LHCN-M2 (cell line): ENCODE data around the gene ITIH1. TPM values are rescaled to one million over a fixed set of nuclear protein-coding genes. Genes with fewer than 3 reads are reported as not detected.
A peak's percentile ranks its signal among the peaks of the same experiment; 100 is the strongest.
"Not testable (repeated sequence)": the region's sequence is repeated elsewhere in the genome, so short reads cannot be mapped to it uniquely, and the experiment has no call there.

Source experiments
- DNase-seq: peaks from one replicate; pipeline ENCODE4 v3.0.0-alpha.2; 2012; ENCODE audit warnings: low read depth
- total RNA-seq: library from RNA; depleted of rRNA; stranded (reverse); fragments of >200 nt; gene quantifications from 2 replicates; pipeline ENCODE4 v1.2.3, GENCODE V29; 2014

ITIH1 gene
- total RNA-seq, 1 experiment from 2014 or later, result not detected

- DNase-seq, result no peak
Observed at GRCh38 chr3:52774901-52775864, 2.2 kb upstream of the ITIH1 start.

DNA sequence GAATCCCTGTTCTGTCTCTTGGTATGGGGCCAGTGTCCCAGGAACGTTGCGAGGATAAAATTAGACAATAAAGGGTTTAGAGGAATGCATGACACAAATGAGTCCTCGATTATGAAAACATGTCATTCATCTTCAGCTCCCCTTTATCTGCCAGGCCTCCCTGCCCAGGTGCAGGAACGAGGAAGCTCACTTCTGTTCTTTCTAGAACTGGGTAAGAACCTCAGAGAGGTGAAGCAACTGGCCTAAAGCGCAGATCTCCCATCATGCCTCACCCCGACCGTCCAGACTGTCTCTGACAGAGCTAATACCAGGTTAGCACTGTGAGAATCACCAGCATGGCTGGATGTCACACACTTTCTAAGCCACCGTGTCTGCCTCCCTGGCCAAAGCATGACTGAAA lies 1.5 kb upstream of the ITIH1 start:
- DNase-seq, result no peak

DNA sequence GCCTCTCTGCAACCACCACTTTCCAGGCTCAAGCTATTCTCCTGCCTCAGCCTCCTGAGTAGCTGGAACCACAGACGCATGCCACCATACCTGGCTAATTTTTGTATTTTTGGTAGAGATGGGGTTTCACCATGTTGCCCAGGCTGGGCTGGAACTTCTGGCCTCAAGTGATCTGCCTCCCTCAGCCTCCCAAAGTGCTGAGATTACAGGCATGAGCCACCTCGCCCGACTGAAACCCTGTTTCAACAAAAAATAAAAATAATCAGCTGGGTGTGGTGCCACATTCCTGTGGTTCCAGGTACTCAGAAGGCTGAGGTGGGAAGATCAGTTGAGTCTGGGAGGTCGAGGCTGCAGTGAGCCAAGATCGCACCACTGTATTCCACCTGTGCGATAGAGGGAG lies 913 bp upstream of the ITIH1 start:
- DNase-seq, result not testable (repeated sequence)

- no peak for DNase-seq
Observed at GRCh38 chr3:52777959-52778805, 783 bp downstream of the ITIH1 start.

GRCh38 chr3:52779011-52779836 lies 1.8 kb downstream of the ITIH1 start:
- no peak for DNase-seq

GRCh38 chr3:52779837-52780585 lies 2.6 kb downstream of the ITIH1 start:
- DNase-seq, result no peak

DNA sequence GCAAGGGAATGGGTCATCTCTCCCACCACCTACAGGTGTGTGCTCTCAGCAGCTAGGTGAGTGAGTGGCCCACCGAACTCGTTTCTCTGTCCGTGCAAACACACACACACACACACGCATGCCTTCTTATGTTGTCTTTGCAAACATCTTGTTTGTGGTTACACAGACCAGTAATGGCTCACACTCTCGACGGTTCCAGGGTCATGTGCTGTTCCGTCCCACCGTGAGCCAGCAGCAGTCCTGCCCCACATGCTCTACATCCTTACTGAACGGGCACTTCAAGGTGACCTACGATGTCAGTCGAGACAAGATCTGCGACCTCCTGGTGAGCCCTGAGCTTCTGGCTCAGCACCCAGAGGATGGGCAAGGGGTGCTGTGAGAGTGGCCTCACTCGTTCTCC lies 4.3 kb downstream of the ITIH1 start:
- DNase-seq, result no peak

GRCh38 chr3:52782412-52783210 lies 5.2 kb downstream of the ITIH1 start:
- DNase-seq, result no peak

DNA sequence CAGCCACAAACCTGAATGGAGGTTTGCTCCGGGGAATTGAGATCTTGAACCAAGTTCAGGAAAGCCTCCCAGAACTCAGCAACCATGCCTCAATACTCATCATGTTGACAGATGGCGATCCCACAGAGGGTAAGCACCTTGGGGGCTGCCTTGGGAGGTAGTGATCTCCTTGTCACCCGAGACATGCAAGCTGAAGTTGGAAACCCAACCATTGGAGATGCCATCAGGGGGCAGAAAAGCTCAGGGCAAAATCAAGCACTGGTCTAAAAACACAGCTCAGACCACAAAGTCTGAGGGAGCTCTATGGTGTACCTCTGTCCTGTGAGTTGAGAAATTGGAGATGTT lies 5.8 kb downstream of the ITIH1 start:
- no peak for DNase-seq

DNA sequence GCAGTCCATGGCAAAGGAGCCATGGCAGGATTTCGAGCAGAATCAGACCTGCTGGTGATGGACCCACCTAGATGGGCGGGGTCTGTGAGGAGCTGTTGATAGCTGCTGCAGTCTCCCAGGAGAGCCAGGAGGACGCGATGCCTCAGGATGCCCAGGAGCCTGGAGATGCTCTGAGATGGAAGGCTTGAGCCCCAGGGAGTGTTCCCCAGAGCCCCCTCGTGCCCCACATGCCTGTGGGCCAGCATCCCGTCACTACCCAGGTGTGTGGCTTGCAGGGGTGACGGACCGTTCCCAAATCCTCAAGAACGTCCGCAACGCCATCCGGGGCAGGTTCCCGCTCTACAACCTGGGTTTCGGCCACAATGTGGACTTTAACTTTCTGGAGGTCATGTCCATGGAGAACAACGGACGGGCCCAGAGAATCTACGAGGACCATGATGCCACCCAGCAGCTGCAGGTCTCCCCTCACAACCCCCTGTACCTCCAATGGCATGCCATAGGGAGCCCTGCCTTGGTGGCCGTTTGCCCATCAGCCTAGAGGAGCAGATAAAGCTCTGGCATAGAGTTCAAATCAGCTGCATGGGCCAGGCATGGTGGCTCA lies 6.7 kb downstream of the ITIH1 start:
- no peak for DNase-seq

GRCh38 chr3:52784931-52785590 lies 7.7 kb downstream of the ITIH1 start:
- no peak for DNase-seq

DNA sequence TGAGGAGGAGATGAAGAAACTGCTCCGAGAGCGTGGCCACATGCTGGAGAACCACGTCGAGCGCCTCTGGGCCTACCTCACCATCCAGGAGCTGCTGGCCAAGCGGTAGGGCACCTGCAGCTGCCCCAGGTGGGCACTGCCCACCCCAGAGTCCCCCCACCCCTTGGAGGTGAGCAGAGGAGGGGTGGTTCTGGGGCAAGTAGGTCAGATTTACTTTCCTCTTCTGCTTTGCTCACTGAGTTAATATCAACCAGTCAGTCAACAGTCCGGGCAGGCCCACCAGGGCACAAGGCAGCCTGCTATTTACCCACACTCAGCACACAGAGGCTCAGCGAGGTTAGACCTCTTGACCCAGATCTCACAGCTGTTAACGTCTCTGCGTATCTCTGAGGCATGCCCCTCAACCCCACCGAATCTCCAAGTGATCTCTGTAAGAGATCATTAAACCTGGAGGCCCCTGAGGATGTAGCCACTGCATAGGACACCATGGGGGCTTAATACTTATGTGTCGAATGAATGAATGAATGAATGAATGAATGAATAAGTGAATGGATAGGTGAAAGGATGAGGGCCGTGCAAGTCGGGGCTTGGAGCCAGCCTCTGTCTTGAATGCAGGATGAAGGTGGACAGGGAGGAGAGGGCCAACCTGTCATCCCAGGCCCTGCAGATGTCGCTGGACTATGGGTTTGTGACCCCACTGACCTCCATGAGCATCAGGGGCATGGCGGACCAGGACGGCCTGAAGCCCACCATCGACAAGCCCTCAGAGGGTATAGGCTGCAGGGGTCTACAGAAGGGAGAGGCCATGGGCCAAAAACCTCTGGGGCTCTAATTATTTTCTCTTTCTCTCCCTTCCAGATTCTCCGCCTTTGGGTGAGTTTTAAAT lies 9.2 kb downstream of the ITIH1 start:
- DNase-seq, result no peak

DNA sequence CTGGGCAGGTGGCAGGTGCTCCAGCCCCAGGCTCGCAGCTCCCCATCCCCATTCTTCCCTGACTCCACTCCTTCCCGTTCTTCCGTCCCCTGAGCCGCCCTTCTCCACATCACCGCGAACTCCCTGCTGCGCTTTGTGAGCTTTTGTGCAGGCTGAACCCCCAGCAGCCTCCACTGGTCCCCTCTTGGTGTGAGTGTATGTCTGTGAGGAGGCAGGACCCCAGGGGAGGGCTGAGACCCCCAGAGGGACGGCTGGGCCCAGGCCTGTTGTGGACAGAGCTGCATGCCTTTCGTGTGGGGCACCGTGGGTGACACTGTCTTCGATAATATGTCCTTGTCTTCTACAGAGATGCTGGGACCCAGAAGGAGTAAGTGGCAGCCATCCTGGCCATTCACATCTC lies 9.8 kb downstream of the ITIH1 start:
- DNase-seq, result no peak

DNA sequence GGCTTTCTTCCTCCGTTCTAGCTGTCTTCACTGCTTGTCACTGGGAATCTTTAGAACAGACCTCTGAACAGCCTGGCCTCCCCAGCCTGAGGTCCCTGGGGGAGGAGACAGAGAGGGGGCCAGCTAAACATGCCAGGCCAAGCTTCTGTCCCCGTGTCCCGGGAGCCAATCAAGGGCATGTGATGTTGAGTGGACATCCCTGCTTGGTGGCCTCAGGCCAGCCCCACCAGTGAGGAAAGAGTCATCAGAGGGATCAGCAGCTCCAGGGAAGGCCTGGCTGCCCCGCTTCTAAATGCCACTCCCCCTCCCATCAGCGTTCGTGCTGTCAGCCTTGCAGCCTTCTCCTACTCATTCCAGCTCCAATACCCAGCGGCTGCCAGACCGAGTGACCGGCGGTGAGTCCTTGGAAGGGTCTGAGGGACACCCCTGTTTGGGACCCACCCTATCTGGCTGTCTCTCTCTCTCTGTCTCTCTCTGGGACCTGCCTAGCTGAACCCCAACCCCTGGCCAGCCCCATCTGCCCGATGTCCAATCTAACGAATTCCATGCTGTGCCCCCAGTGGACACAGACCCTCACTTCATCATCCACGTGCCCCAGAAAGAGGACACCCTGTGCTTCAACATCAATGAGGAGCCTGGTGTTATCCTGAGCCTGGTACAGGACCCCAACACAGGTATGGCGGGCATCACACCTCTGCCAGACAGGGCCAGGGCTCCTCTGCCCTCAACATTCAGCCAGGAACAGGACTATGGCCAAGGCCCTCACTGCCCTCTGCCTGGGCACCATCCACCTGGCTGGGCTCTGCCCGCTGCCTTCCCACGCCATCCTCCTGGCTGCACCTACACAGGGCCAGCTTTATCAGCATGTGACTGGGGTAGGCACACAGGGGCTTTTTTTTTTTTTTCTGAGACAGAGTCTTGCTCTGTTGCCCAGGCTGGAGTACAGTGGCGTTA lies 10.6 kb downstream of the ITIH1 start:
- DNase-seq, result peak; percentile 2

DNA sequence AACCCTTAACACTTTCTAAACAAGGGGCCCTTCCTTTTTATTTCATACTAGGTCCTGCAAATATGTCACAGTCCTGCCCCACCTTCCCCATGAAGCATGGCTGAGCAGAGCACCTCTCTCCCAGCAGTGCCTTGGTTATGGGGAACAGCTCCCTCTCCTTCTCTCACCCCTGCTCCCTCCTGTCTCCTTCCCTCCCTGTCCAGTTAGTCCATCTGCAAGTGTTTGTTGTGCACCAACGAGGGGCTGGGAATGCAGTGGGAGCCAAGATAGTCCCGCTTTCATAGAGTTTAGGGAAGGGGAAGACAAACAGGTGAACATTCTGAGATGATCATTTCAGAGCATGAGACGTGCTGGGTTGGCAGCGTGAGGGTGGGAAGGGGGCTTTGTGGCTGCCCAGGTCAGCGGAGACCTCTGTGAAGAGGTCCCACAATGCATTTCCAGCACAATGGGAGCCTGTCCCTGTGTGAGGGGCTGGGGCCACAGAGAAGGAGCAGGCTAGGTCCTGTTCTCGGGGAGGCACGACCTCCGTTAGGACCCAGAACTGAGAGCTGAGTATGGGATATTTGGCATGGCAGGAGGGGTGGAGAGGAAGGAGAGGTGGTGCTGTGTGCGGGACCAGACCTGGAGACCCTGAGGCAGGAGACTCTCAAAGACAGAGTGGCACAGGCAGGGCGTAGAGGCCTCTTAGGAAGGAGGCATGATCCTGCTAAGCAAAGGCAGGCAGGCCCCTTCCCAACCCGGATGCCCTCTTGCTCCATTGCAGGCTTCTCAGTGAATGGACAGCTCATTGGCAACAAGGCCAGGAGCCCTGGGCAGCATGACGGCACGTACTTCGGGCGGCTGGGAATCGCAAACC lies 11.7 kb downstream of the ITIH1 start:
- no peak for DNase-seq

GRCh38 chr3:52789746-52790040 lies 12.3 kb downstream of the ITIH1 start:
- no peak for DNase-seq
